Spinal cord (tissue), 10 donors: ENCODE results near the gene ZEB2. TPM values are rescaled to one million over a fixed set of nuclear protein-coding genes. Genes with fewer than 3 reads are reported as not detected.

Experiments used
- DNase-seq, 6 donors: peaks; one replicate each; pipeline versions ENCODE4 v3.0.0 to v3.0.0-alpha.2; 2013 to 2015; ENCODE audit warnings: low spot score in 6 of 6, low read depth in 4 of 6
- H3K27ac ChIP-seq: one replicate; pipeline ENCODE4 v1.5.1; 2013; ENCODE audit warnings: low read depth, low read length, control low read depth
- H3K27me3 ChIP-seq: one replicate; pipeline ENCODE4 v1.6.1; 2013; ENCODE audit warnings: low read length; ENCODE audit not compliant: control insufficient read depth, insufficient read depth
- H3K36me3 ChIP-seq: one replicate; pipeline ENCODE4 v1.6.1; 2013; ENCODE audit warnings: low read length; ENCODE audit not compliant: control insufficient read depth, insufficient read depth
- H3K4me1 ChIP-seq: one replicate; pipeline ENCODE4 v1.6.1; 2013; ENCODE audit warnings: low read length; ENCODE audit not compliant: control insufficient read depth, insufficient read depth
- H3K4me3 ChIP-seq: one replicate; pipeline ENCODE4 v1.5.1; 2013; ENCODE audit warnings: low read depth, low read length, control low read depth
- H3K9me3 ChIP-seq: one replicate; pipeline ENCODE4 v1.6.1; 2013; ENCODE audit warnings: low read length; ENCODE audit not compliant: control insufficient read depth, insufficient read depth
- WGBS: methylation state at CpG from one replicate; pipeline ENCODE4 v1.1.5; 2013; ENCODE audit warnings: missing lambda C conversion rate; ENCODE audit not compliant: insufficient coverage; 5-methylcytosine and 5-hydroxymethylcytosine counted together
- polyA plus RNA-seq, 2 donors: library from polyadenylated mRNA; unstranded; fragments of 120-200 nt; gene quantifications; one replicate each; pipeline ENCODE4 v1.2.1, GENCODE V29; 2013; ENCODE audit not compliant: insufficient read length in 2 of 2
- small RNA-seq: library from RNA; depleted of rRNA; stranded (forward); fragments of <200 nt; gene quantifications from one replicate; pipeline ENCODE3, GENCODE V24; 2014; ENCODE audit warnings: low replicate concordance
- total RNA-seq, 2 donors: library from RNA; depleted of rRNA in 1 of 2; stranded (reverse); fragments of 120-200 nt in 1 of 2; fragments of >200 nt in 1 of 2; gene quantifications; one replicate each; pipeline versions ENCODE4 v1.2.3 to v1.2.4, GENCODE V29; 2013 to 2014
- donor health status: healthy.

The ZEB2 gene
- total and polyA plus RNA-seq, 4 donors: 138 to 208 (median 164) TPM

- Histone ChIP-seq H3K27ac (no peak overlapping the region), H3K4me3 (no peak overlapping the region)
- WGBS: no CpG with 5 or more reads among the region's 7 CpGs
Observed at GRCh38 chr2:144350151-144350802, 169.6 kb downstream of the ZEB2 start.

DNA sequence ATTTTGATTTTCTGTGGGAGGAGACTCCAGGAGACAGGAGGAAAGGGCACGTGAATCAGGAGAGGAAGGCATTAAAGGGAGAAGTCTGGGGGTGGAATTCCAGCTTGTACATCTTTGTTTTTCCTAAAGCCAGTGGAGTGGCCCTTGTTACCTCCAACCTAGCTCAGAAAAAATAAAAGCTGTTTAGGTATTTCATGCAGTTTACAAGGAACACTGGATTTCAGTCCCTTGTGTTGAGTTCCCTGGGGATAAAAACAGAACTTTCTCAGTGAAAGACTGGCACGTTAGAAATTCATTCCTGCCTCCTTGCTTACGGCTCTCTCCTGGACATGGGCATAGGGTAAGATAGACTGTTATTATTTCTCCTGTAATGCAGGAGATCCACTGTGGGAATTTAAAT, 170.2 kb downstream of the ZEB2 start:
- Histone ChIP-seq H3K4me1 (no peaks in the 10 kb centered on the region), H3K27ac (no peak overlapping the region), H3K9me3 (no peaks in the 10 kb centered on the region), H3K36me3 (no peaks in the 10 kb centered on the region), H3K27me3 (no peaks in the 10 kb centered on the region), H3K4me3 (no peak overlapping the region)
- no peak for DNase-seq
- 100% methylated on average over 1 of the region's 3 CpGs for WGBS

More at GRCh38 chr2:144350151-144350802, 169.6 kb downstream of the ZEB2 start:
- peak in 1 of 6 donors; percentile 39 for DNase-seq
- Histone ChIP-seq H3K4me1 (no peaks in the 10 kb centered on the region), H3K27me3 (no peaks in the 10 kb centered on the region), H3K36me3 (no peaks in the 10 kb centered on the region), H3K9me3 (no peaks in the 10 kb centered on the region)

- Histone ChIP-seq H3K27me3 (no peaks in the 10 kb centered on the region), H3K27ac (no peak overlapping the region), H3K4me3 (no peak overlapping the region), H3K36me3 (no peaks in the 10 kb centered on the region), H3K4me1 (no peaks in the 10 kb centered on the region), H3K9me3 (no peaks in the 10 kb centered on the region)
- WGBS: 66% methylated on average over 2 of the region's 2 CpGs
- DNase-seq: no peak
Observed at GRCh38 chr2:144348846-144349245, 171.1 kb downstream of the ZEB2 start.

- WGBS: 80% methylated on average over 1 of the region's 4 CpGs
- Histone ChIP-seq H3K27ac (no peak overlapping the region), H3K9me3 (no peaks in the 10 kb centered on the region), H3K4me3 (no peak overlapping the region), H3K27me3 (no peaks in the 10 kb centered on the region), H3K36me3 (no peaks in the 10 kb centered on the region), H3K4me1 (no peaks in the 10 kb centered on the region)
- DNase-seq: no peak
Observed at GRCh38 chr2:144346229-144346628, 173.7 kb downstream of the ZEB2 start.

DNA sequence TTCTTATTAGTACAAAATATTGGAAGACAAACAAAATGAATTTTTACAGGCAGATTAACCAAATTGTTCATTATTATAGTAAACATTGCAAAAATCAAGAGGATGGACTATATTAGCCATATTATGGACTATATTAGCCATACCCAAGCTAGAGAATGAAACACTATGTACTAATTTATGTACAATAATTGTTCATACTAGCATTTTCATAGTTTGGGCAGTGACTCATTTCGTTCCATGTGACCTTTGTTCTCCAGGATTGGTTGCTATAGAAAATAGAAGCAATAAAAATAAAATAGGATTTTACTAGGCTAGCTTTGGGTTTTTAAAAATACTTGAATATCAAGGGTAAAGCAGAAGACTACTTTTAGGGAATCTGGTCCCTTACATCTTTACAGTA, 176.8 kb downstream of the ZEB2 start:
- Histone ChIP-seq H3K9me3 (no peaks in the 10 kb centered on the region), H3K27ac (no peak overlapping the region), H3K4me1 (no peaks in the 10 kb centered on the region), H3K4me3 (no peak overlapping the region), H3K27me3 (no peaks in the 10 kb centered on the region), H3K36me3 (no peaks in the 10 kb centered on the region)
- no CpG with 5 or more reads among the region's 1 CpG for WGBS
- no peak for DNase-seq

DNA sequence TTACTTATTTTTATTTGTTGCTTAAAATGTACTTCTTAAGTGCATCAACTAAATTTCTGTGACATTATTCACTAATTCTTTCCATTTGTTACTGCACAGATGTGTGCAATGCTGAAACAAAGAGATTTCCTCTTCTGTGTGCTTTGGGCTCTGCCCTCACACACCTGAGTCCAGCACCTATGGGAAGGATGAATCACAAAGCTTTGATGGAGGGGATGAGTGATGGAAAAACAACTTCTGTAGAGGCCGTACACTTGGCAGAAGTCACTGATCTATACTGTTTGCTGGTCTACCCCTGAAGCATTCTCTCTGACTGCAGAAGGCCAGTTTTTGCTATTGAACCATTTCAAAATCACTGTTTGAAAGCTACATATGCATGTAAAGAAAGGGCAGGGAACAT, 178.4 kb downstream of the ZEB2 start:
- WGBS: 60% methylated on average over 1 of the region's 1 CpG
- no peak for DNase-seq
- H3K4me1 ChIP-seq: no peaks in the 10 kb centered on the region
- H3K4me3 ChIP-seq: no peak overlapping the region
- H3K9me3 ChIP-seq: no peaks in the 10 kb centered on the region
- no peaks in the 10 kb centered on the region for H3K36me3 ChIP-seq
- no peaks in the 10 kb centered on the region for H3K27me3 ChIP-seq
- H3K27ac ChIP-seq: no peak overlapping the region

DNA sequence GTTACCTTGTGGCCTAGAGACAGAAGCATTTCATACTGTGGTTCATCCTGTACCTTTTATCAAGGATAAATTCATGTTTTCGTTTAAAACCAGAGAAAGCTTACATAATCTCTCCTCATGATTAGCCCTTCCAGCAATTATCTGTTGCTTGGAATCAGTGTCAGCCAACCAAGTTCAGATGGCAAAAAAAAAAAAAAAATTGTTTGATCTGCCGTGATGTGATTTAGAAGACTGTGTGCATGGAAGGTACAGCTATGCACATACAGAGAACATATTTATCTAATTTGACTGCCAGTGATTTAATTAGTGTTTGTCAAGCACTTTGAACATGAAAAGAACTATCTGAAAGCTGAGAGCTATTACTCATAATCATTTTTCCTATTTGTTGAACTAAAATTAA, 180.9 kb downstream of the ZEB2 start:
- no peak overlapping the region for H3K4me3 ChIP-seq
- no peak for DNase-seq
- no peak overlapping the region for H3K27ac ChIP-seq
- 100% methylated on average over 1 of the region's 2 CpGs for WGBS
- no peaks in the 10 kb centered on the region for H3K27me3 ChIP-seq
- H3K36me3 ChIP-seq: no peaks in the 10 kb centered on the region
- H3K4me1 ChIP-seq: no peaks in the 10 kb centered on the region
- H3K9me3 ChIP-seq: no peaks in the 10 kb centered on the region

DNA sequence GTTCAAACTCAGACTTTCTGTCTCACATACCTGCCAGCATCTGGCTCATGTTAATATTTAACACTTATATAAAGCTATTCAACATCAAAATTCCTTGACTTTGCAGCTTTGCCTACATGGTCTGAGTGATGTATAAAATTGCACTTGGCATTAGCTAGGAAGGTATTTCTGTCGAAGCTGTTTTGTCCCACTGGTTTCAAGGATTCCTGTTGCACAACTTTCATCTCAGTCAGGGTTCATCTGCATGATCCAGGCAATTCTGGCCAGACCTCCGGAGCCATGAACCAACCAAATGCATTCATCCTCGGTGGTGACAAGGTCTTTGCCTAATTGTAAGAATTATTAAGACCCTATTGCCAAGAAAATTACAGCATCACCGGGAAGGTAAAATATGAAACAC, 185.4 kb downstream of the ZEB2 start:
- peaks cover 5% of the 10 kb centered on the region for H3K4me1 ChIP-seq
- no peak overlapping the region for H3K4me3 ChIP-seq
- WGBS: 29% methylated on average over 1 of the region's 4 CpGs
- no peaks in the 10 kb centered on the region for H3K36me3 ChIP-seq
- no peak overlapping the region for H3K27ac ChIP-seq
- DNase-seq: no peak
- no peaks in the 10 kb centered on the region for H3K9me3 ChIP-seq
- no peaks in the 10 kb centered on the region for H3K27me3 ChIP-seq

Small RNA genes within 50 kb of the gene (small RNA-seq; reads per million reads assigned to genes)
- not detected for gene RF01987
